HEK293T (cell line): ENCODE results near the gene IRF8.

Source experiments
- CTCF ChIA-PET: fragments of 350-600 bp; formaldehyde crosslinking; extraction: SDS; loops from one replicate; lab custom pipeline; 2021; ENCODE audit warnings: antibody characterized with exemption, inconsistent platforms; lab: Yijun Ruan, JAX
- POLR2A ChIA-PET: fragments of 350-600 bp; formaldehyde crosslinking; extraction: SDS; loops from one replicate; lab custom pipeline; 2020; ENCODE audit warnings: antibody characterized with exemption, inconsistent platforms; lab: Yijun Ruan, JAX
- DNase-seq: peaks from one replicate; pipeline ENCODE4 v3.0.0; 2012; ENCODE audit warnings: mixed read lengths; ENCODE audit errors: extremely low spot score
- ARNT ChIP-seq: fragments of 450-650 bp; IDR thresholded peaks from 2 replicates; pipeline ENCODE4 v1.6.1; 2017; ENCODE audit warnings: mild to moderate bottlenecking
- BHLHE40 ChIP-seq: fragments of 450-650 bp; IDR thresholded peaks from 2 replicates; pipeline ENCODE4 v1.6.1; 2016; ENCODE audit warnings: mild to moderate bottlenecking, moderate library complexity, borderline replicate concordance
- CTBP1 ChIP-seq: fragments of 450-650 bp; IDR thresholded peaks from 2 replicates; pipeline ENCODE4 v1.6.1; 2016; ENCODE audit warnings: borderline replicate concordance
- ELF4 ChIP-seq: fragments of 450-650 bp; IDR thresholded peaks from 2 replicates; pipeline ENCODE4 v1.6.1; 2017; ENCODE audit warnings: antibody characterized with exemption
- FOXA1 ChIP-seq: fragments of 450-650 bp; IDR thresholded peaks from 2 replicates; pipeline ENCODE4 v1.6.1; 2016; ENCODE audit warnings: mild to moderate bottlenecking
- FOXK2 ChIP-seq: fragments of 450-650 bp; IDR thresholded peaks from 2 replicates; pipeline ENCODE4 v1.6.1; 2016; ENCODE audit warnings: mild to moderate bottlenecking
- FOXM1 ChIP-seq: fragments of 450-650 bp; IDR thresholded peaks from 2 replicates; pipeline ENCODE4 v1.6.1; 2017; ENCODE audit warnings: mild to moderate bottlenecking, borderline replicate concordance
- HDGF ChIP-seq: fragments of 450-650 bp; IDR thresholded peaks from 2 replicates; pipeline ENCODE4 v1.6.1; 2017; ENCODE audit warnings: antibody characterized with exemption, borderline replicate concordance
- L3MBTL2 ChIP-seq: fragments of 450-650 bp; conservative IDR thresholded peaks from 2 replicates; pipeline ENCODE4 v1.6.1; 2016; ENCODE audit warnings: mild to moderate bottlenecking
- LEF1 ChIP-seq: fragments of 450-650 bp; IDR thresholded peaks from 2 replicates; pipeline ENCODE4 v1.6.1; 2017; ENCODE audit warnings: mild to moderate bottlenecking, borderline replicate concordance
- NFRKB ChIP-seq: fragments of 450-650 bp; IDR thresholded peaks from 2 replicates; pipeline ENCODE4 v1.6.1; 2016; ENCODE audit warnings: mild to moderate bottlenecking, moderate library complexity
- PKNOX1 ChIP-seq: fragments of 450-650 bp; IDR thresholded peaks from 2 replicates; pipeline ENCODE4 v1.6.1; 2016
- SP1 ChIP-seq: fragments of 450-650 bp; IDR thresholded peaks from 2 replicates; pipeline ENCODE4 v1.6.1; 2017
- SUZ12 ChIP-seq: fragments of 450-650 bp; IDR thresholded peaks from 2 replicates; pipeline ENCODE4 v1.6.1; 2016; ENCODE audit warnings: mild to moderate bottlenecking
- TARDBP ChIP-seq: fragments of 450-650 bp; IDR thresholded peaks from 2 replicates; pipeline ENCODE4 v1.6.1; 2016
- ZNF384 ChIP-seq: fragments of 450-650 bp; IDR thresholded peaks from 2 replicates; pipeline ENCODE4 v1.6.1; 2016

Gene IRF8

GRCh38 chr16:85927959-85928358 is 29.0 kb downstream of the IRF8 start:
- ChIA-PET CTCF (no interaction called here), POLR2A (no interaction called here)
- no peak for DNase-seq
- TF ChIP-seq ZNF384 (no peak), ARNT (no peak), SUZ12 (no peak), BHLHE40 (no peak), LEF1 (no peak), TARDBP (no peak), NFRKB (no peak)

GRCh38 chr16:85928401-85928820 is 29.4 kb downstream of the IRF8 start:
- TF ChIP-seq CTBP1 (no peak), TARDBP (no peak), PKNOX1 (no peak), ZNF384 (no peak), SP1 (no peak)
- POLR2A ChIA-PET = no interaction called here
- CTCF ChIA-PET = no interaction called here
- no peak for DNase-seq

- POLR2A ChIA-PET = no interaction called here
- no peak for DNase-seq
- CTCF ChIA-PET = no interaction called here
- no peak for TF ChIP-seq ARNT
- no peak for TF ChIP-seq BHLHE40
- TF ChIP-seq LEF1 = no peak
- TF ChIP-seq HDGF = no peak
- no peak for TF ChIP-seq NFRKB
- TF ChIP-seq ELF4 = no peak
- no peak for TF ChIP-seq FOXM1
- no peak for TF ChIP-seq L3MBTL2
- no peak for TF ChIP-seq SUZ12
- no peak for TF ChIP-seq FOXA1
- no peak for TF ChIP-seq TARDBP
- TF ChIP-seq PKNOX1 = no peak
- no peak for TF ChIP-seq SP1
- TF ChIP-seq CTBP1 = no peak
- TF ChIP-seq FOXK2 = no peak
- no peak for TF ChIP-seq ZNF384
Observed at GRCh38 chr16:85929259-85929721, 30.3 kb downstream of the IRF8 start.

- CTCF ChIA-PET = interaction anchor here (0.7 kb wide), 1 partner anchor 56 kb away, joined by 3 read pairs; no protein-coding TSS in a partner anchor
Observed at GRCh38 chr16:85930301-85930700, 31.3 kb downstream of the IRF8 start.

GRCh38 chr16:85931596-85932402 is 32.8 kb downstream of the IRF8 start:
- CTCF ChIA-PET = no interaction called here
- DNase-seq = no peak
- TF ChIP-seq HDGF = no peak
- TF ChIP-seq FOXA1 = no peak
- no peak for TF ChIP-seq ELF4
- no peak for TF ChIP-seq L3MBTL2
- TF ChIP-seq PKNOX1 = no peak
- no peak for TF ChIP-seq SP1
- no peak for TF ChIP-seq CTBP1
- TF ChIP-seq TARDBP = no peak
- POLR2A ChIA-PET = no interaction called here

More at GRCh38 chr16:85930301-85930700, 31.3 kb downstream of the IRF8 start:
- POLR2A ChIA-PET = no interaction called here
- no peak for DNase-seq
- no peak for TF ChIP-seq ELF4
- TF ChIP-seq FOXA1 = no peak
- no peak for TF ChIP-seq BHLHE40
- TF ChIP-seq FOXM1 = no peak
- TF ChIP-seq CTBP1 = no peak
- no peak for TF ChIP-seq ZNF384
- TF ChIP-seq FOXK2 = no peak
- no peak for TF ChIP-seq PKNOX1
- TF ChIP-seq LEF1 = no peak
- no peak for TF ChIP-seq TARDBP
- TF ChIP-seq ARNT = no peak
- no peak for TF ChIP-seq HDGF
- TF ChIP-seq NFRKB = no peak
- TF ChIP-seq SUZ12 = no peak
- TF ChIP-seq SP1 = no peak
- TF ChIP-seq L3MBTL2 = no peak
